CD1c-positive myeloid dendritic cell (primary cell): Measurements from ENCODE around the gene NFIX.

ENCODE experiments used
- DNase-seq: peaks from one replicate; pipeline ENCODE4 v3.0.0-alpha.2; 2016; ENCODE audit errors: extremely low spot score

The NFIX gene

DNA sequence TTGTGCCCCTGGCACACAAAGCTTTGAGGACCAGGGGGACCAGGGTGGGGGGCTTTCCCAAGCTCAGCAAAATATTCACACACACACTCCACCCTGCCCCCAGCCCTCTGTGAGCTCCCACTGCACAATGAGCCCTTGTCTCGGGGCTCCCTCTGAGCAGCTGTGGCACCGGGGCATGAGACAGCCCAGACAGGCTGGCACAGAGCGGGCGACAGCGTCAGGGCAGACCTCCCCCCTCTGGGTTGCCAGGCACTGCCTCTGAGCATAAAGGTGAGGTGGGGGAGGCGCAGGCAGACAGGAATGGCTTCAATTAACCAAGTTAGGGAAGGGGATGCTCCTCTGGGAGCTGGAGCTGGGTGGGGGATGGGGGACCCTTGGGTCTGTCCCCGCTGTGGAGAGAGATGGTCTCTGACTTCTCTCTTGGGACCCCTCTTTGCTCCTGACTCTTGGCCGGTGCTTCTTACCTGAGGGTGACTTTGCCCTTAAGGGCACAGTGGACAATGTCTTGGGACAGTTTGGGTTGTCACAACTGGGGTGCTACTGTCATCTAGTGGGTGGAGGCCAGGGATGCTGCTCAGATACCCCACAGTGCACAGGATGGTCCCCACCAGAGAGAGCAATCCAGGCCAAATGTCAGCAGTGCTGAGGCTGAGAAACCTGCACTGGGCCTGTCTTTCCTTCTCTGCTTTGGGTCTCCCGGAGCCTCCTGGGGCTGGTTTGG, 77.1 kb downstream of the NFIX start:
- DNase-seq = no peak

DNA sequence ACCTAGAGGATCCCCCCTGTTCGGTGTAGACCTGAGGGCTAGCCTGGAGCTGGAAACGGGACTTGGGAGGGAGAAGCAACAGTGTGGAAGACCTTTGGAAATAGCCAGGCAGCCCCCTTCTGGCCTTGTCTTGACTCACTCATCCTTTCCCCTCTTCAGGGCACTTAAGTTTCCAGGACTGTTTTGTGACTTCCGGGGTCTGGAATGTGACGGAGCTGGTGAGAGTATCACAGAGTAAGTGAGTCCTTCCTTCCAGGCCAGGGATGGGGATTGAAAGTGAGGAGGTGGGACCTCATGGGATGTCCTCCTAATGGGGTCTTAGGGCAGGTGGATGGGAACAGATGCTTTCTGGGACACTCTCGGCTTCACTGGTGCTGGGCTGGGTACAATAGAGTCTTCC, 78.0 kb downstream of the NFIX start:
- no peak for DNase-seq

DNA sequence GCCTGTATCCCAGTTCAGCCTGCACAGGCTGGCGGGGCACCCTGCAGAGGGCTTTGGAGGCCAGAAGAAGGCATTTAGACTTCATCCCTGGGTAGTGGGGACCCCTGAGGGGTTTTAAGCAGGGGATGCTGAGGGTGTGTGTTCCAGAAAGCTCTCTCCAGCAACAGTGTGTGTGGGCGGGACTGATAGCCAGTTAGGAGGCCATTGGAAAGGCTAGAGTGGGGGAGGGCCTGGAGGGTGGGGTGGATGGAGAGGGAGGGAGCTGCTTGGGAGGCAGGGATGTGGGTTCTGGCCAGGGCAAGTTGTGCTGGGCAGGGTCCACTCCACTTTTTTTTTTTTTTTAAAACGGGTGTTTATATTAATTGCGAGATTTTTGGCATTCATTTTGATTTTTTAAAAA, 79.1 kb downstream of the NFIX start:
- no peak for DNase-seq

DNA sequence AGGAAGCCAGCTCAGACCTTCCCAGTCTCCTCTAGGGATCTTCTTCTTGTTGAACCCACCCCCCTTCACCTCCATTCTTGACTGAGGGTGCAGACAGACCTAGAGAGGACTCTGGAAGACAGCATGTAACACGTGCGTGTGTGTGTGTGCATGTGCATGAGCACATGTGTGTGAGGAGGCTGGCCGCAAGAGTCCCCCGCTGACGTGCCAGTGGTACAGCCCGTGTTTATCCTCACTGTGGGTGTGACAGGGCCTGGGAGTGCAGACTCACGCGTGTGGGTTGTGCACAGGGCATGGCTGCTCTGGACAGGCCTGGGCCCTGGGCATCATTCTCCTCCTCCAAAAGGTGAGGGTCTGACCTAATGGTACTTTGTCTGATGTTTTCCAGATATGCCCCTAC, 81.0 kb downstream of the NFIX start:
- no peak for DNase-seq

DNA sequence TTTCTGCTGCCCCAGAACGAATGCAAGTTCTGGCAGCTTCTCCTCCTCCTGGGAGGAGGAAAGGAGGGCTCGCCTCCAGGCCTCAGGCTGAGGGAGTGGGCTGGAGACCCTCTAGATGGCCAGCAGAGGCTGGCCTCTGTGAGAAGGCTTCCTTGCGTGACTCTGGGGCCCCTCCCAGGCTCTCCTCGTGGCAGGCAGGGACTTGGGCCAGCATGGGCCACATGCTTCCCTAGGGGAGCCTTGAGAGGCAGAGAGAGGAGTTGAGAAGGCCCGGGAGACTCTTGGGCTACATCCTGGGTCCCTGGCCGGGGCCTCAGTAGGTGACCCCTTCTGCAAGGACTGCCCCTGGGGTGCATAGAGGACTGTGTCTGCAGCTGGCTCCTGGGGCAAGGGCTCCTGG, 81.5 kb downstream of the NFIX start:
- DNase-seq = no peak

DNA sequence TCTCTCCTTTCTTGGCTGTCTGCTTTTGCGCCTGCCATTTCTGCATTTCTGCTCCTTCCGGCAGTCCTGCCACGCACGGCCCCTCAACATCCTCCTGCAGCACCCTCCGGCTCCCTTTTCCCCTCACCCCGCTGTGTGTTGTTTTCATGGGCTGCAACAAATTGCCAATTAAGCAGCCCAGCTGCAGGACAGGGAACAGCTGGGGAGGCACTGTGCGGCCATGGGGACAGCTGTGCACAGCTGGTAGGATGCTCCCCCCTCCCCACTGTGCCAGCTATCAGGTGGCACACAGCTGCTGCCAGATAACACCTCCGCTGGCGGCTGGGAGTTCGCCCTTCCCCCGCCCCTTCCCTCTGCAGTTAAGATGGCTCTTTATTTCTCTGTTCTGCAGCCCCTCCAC, 82.0 kb downstream of the NFIX start:
- no peak for DNase-seq

DNA sequence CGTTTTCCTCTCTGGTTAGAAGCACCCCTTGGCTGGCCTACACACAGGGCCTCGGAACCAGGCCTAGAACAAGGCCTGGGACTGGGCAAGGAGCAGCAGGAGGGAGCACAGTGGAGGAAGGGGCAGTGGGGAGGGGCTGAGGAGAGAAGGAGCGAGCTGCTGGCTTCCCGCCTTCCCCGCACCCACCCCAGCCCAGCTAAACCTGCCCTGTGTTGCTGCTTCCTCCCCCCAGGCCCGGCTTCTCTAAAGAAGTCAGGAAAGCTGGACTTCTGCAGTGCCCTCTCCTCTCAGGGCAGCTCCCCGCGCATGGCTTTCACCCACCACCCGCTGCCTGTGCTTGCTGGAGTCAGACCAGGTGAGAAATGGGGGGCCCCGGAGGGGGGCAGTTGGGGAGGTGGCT, 83.1 kb downstream of the NFIX start:
- no peak for DNase-seq

DNA sequence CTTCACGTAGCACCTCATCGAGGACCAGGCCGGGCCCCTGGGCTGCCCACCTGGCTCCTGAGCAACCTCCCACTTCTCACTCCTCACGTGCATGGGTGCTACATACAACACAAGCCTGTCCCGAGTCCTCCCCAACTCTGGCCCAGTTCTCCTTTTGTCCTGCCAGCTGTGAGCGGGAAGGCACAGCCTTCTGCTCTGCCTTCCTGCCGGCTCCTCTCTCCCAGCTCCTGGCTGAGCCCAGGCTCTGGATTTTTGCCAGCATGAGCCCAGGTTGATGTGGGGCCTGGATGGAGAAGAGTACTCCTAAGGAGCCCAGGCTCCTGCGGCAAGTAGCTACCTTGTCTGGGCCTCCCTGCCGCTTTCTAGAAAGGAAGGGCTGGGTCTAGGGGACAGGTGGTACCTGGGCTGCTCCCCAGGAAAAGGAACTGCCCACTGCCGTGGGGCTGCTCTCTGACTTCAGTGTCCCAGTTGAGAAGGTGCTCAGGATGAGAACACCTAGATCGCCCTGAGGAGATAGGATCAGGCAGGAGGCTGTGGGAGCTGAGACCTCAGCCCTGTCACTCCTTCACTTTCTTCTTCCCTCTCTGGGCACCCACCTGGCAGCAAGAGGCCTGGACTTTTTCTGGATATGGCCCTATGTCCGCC, 83.7 kb downstream of the NFIX start:
- no peak for DNase-seq

DNA sequence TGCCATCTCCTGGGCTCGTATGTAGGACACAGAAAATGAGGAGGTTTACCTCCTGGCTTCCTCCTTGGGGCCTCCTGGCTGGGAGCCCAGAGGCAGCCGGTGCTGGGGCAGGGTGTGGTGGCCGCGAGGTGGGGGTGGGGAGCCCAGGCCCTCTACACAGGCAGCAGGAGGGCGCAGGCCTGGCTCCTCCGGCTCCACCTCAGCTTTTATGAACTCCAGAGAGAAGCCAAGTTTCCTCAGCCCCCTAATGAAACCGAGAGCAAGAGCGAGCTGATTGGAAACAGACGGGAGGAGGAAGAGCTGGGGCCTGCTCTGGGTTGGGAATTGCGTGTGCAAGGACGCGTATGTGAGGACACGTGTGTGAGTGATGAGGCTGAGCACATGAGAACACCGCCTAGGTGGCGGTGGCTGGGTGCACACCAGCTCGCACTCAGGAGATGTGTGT, 84.3 kb downstream of the NFIX start:
- DNase-seq = no peak

DNA sequence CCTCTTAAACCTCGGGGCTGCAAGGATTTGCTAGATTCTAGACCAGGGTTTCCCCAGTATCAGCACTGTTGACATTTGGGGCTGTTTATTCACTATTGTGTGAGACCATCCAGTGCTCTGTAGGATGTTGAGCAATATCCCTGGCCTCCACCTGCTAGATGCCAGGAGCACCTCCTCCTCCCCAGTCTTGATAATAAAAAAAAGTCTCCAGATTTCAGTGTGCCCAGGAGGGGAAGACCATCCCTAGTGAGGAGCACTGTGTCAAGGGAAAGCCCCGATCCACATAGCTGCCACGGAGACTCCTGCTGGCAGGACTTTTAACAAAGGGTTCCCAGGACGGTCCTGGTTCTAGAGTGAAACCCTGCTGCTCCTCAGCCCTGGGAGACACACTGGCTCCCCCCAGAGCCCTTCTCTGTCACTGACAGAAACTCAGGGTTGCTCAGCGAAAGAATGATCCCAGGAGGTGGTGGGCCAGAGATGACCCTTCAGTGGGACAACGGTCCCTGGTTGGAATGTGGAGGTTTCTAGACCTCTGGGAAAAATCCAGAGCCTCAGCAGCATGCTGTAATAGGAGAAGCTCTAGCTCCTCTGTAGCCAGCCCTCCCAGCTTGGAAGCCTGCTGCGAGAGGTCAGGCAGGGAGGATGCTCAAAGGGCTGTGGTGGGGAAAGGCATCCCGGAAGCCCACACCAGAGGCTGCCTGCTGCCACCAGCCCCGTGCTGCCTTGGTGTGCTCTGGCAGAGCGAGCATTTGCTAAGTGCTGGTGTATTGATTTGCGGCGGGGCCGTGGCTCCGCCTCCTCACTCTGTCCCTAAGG, 87.1 kb downstream of the NFIX start:
- no peak for DNase-seq

DNA sequence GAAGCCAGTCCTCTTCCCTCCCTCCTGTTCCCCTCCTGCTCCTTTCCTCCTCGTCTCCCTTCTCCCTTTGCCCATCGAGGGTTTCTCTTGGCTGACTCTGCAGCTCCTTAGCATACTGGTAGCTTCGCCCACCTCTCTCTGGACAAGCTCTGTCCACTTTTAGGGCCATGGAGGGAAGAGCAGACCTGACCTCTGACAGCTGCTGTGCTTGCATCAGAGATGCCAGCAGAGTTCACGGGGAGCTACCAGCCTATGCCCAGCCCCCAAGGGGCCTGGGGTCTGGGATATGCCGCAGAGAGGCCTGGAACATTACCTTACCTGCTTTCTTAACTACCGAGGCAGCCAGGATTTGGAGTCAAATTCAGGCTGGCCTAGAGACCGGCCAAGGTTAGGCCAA, 87.7 kb downstream of the NFIX start:
- no peak for DNase-seq

DNA sequence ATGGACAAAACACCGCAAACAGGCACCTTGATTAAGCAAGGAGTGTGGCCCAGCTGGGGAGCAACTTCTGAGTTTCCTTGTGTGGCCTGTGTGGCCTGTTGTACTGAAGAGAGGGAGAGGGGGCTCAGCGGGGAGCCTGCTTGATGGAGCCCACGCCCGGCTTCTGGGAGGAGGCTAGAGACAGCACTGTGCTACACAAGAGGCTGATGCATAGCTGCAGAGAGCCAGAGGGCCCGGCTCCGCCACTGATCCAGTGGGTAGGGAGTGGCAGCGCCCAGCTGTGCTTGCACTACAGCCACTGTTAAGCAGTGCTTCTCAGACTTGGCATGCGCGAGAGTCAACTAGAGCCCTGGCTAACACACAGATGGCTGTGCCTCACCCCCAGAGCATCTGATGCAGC, 88.4 kb downstream of the NFIX start:
- no peak for DNase-seq

DNA sequence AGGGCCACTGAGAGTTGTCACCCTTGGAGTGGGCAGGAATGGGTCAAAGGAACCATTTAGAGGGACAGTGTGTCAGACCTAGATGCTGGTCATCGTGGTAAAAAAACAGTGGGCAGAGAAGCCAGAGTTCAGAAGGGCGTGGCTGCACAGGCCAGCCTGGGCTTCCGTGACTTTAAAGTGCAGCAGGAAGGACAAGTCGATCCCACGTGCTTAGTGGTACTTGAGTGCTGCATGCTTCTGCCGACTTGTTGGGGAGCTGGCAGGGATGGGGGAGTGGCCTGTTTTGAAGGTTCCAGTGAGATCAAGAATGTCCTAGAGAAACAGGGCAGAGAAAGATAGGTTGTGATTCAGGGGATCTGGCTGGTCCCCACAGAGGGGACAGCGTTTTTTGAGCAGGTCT, 90.4 kb downstream of the NFIX start:
- DNase-seq = no peak

DNA sequence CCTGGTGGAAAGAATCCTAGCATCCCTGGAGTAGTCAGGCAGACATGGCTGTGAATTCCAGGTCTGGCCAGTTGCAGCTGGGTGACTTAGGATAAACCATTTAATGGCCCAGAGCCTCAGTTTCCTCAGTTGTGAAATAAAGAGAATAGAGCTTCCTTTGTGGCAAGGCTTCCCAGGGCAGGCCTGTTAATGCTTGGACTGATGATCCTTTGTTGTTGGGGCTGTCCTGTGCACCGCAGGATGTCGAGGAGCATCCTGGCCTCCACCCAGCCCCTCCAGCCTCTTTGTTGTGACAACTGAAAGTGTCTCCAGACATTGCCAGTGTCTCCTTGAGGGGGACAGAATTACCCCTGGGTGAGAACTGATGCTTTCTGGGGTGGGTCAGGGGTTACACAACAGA, 91.1 kb downstream of the NFIX start:
- DNase-seq = no peak

DNA sequence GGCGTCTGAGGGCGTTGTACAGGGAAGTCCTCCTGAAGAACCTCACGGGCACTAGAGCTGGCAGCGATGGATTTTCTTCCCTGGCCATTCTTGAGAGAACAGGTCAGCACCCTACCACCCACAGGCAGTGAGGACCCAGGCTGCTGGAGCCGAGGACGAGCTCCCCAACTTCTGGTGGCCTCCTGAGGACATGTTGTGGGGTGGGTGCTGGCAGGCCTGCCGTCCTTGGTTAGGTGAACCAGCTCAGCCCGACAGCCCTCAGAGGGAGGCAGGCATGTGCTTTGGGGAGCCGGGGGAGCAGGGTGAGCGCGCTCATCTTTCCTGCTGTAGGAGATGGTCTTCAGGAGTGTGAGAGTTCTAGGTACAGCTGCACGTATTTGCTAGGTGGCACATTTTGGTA, 92.0 kb downstream of the NFIX start:
- DNase-seq = no peak

DNA sequence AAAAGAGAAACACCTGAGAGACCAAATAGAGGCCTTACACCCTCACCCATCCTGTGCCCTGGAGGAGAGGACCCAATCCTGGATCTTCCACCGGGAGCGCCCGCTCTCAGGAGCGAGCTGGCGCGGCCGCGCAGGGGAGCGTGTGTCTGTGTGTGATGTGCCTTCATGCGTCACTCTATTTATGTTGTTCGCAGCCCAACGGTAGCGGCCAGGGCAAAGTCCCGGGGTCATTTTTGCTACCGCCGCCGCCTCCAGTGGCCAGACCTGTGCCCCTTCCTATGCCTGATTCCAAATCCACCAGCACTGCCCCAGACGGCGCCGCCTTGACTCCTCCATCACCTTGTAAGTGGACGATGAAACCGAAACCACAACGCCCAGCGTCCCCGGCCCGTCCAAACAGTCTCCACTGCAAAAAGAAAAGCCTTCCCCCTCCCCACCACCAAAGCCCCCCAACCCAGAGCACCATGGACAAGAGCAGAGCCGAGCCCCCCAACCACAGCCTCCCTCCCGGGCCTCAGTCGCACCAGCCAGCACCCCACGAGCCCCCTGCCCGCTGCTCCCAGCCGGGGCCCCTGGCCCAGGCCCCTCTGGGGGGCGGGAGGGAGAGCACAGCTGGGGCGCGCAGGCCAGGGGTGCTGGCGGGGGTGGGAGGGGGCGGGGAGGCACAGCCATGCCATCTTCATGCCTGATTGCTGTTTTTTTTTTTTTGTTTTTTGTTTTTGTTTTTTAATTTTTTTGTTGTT, 92.7 kb downstream of the NFIX start:
- DNase-seq = no peak

DNA sequence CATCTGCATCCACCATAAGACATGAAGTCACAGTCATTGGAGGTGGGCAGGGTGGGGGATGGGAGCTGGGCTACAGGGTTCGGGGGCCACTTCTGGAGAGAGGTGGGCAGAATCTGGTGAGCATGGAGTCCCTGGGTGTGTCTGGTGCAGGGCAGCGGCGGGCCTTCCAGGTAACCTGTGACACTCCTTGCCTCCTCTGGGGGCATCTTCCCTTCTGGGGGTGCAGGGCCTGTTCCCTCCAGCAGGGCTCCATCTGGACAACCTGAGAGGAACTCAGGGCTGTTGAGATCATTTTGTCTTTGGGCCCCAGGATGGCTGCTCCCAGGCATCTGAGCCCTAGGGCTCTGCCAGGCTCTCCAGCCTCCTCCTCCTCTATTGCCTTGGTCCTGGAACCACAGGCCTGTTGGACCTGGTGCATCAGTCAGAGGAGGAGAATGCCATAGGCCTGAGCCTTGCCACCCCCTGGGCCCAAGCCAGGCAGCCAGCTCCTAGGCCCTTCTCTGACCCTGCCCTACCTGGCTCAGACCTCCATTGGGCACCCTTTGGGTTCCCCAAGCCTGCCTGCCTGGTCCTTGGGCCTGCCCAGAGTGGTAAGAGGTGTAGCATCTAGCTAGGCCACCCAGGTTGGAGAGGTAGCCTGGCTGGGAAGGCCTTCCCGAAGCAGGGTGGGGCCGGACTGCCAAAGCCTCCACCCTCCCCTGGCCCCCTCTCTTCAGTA, 94.0 kb downstream of the NFIX start:
- no peak for DNase-seq

DNA sequence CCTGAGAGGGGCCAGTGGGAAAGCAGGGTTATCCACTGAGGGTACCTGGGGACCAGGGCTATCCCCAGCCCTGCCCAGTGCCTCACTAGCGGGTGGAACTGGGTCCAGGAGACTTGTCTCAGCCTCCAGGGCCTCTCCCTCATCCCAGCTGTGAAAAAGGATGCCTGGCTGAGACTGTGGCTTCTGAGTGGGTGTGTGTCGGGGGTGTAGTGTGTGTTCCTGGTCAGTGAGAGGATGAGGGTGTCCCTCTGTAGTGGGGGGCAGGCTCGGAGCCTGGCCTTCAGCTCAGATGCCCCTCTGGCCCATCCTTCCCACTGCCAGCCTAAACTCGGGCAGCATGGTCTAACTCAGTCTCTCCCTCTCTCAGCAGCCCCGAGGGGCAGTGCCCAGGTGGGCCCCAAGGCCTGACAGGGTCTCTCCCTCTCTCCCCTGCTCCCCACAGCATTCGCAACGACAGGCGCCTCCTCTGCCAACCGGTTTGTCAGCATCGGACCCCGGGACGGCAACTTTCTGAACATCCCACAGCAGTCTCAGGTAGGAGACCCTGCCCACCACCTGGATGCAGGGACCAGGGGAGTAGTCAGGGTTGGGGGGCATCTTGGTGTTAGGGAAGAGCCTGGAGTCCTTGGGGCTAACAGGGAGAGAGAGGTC, 94.7 kb downstream of the NFIX start:
- DNase-seq = no peak

DNA sequence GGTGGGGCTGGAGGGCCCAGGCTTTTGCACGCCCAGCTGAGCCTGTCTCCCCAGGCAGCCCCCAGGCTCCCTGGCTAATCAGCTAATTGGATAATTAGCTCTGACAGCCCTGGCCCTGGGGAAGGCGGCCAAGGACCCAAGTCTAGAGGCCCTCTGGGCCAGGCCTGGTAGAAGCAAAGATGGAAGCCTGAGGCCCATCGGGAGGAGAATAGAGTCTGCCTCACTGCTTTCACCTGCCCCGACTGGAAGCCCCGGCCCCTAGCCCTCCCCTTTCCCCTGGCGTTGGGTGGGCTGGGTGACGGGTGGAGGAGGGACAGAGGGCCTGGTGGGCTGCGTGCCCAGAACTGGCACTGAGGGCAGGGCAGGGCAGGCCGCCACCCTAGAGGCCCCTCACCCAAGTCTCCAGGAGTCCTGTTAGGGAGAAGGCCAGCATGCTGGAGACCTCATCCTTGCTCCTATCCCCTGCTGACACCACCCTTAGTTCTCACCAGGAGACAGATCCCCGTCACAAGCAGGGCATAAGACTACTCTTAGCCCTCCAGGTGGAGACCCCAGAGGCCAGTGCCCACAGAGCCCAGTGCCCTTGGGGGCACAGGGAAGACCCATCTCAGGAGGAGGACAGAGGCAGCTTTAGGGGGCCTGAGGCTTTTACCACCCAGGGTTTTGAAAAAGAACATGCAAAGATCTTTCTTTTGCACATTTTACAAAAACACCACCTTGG, 95.4 kb downstream of the NFIX start:
- no peak for DNase-seq

DNA sequence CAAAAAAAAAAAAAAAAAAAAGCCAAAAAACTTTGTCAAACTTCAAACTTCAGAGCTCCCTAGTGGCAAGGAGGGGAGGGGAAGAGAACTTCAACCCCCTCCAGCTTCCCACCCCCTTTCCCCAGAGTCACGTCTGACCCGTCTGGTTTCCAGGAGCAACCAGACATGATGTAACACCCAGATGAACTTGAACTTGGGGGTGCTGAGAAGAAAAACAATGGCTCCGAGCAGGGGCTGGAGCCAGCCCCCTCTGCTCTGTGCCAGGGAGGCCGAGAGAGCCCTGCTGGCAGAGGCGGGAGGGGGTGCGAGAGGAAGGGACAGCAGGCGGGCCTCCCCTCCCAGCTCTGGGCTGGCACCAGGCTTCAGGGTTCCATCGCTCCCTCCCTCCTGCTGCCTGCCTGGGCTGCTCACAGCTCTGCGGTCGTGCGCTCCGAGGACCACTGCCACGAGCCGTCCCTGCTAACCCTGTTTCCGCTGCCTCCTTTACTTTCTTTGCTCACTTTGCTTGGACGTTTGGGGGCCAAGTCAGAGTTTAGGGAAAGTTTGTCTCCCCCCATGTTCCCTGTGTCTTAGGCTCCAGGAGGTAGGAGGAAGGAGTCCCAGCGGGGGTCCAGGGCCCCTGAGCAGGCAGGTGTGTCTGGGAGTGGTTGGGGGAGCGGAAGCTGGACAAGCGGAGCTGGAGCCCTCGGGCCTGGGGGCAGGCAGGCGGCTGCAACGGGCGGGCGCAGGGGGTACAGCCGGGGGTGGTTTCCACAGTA, 96.3 kb downstream of the NFIX start:
- no peak for DNase-seq
